ENCODE data around the gene ARF6.
"Not testable (repeated sequence)": the region's sequence is repeated elsewhere in the genome, so short reads cannot be mapped to it uniquely, and the experiment has no call there.

Gene ARF6

DNA sequence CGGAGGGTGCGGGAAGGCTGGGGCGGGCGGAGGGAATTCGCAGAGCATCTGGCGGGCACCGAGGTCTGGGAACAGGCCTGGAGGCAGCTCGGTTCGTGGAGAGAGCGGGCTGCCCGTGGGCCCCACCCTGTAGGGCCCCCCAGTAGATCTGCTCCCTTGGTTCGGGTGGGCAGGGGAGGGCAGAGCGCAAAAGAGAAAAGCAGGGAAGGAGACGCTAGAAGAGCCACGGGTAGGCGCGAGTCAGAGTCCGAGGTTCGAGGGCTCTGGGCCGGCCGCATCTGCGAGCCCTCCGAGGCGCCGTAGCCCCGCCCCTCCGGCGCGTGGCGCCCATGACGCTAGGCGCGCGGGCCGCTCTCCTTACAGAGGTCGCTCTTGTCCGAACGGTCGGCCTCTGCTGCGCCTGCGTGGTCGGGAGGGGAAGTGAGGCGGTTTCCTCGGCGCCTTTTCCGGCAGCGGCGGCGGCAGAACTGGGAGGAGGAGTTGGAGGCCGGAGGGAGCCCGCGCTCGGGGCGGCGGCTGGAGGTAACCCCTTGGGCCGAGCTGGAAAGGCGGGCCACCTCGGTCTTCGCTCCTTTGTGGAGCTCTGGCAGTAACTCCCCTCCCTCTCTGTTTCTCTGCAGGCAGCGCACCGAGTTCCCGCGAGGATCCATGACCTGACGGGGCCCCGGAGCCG is at the start of gene ARF6:
ARF6 (plus strand) TSS at position 447 of the 673 bp plus-strand sequence. CDS start 655 bp downstream, outside the sequence.
- peak; percentile 98 for DNase-seq

GRCh38 chr14:49849213-49849847 is 43.6 kb upstream of the ARF6 start:
- no peak for DNase-seq

DNA sequence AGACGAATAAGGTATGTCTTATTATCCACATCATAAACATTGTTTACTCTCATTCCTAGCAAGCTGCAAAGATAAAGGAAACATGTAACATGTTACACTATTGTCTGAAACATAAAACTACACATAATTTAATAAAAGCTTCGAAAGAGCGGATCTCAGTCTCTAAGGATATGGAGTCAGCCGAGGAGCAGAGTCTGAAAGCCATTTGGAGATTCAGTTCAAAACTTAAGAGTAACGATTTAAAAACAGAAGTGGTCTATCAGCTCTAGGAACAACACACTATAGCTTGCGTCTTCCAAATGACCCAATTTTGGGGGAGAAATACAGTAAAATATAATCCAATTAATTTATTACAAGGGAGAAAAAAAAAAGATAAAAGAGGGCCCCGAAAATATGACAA is 41.1 kb upstream of the ARF6 start:
- DNase-seq, result no peak

- DNase-seq, result peak; percentile 89
These were observed 40.4 kb upstream of the ARF6 start, which contains the start of gene NEMF for GRCh38 chr14:49852301-49853157. TSS of gene NEMF (minus strand) at chr14:49852788. CDS start at chr14:49852753, 35 bp downstream.

- DNase-seq, result no peak
These were observed 39.8 kb upstream of the ARF6 start for GRCh38 chr14:49853158-49853477.

DNA sequence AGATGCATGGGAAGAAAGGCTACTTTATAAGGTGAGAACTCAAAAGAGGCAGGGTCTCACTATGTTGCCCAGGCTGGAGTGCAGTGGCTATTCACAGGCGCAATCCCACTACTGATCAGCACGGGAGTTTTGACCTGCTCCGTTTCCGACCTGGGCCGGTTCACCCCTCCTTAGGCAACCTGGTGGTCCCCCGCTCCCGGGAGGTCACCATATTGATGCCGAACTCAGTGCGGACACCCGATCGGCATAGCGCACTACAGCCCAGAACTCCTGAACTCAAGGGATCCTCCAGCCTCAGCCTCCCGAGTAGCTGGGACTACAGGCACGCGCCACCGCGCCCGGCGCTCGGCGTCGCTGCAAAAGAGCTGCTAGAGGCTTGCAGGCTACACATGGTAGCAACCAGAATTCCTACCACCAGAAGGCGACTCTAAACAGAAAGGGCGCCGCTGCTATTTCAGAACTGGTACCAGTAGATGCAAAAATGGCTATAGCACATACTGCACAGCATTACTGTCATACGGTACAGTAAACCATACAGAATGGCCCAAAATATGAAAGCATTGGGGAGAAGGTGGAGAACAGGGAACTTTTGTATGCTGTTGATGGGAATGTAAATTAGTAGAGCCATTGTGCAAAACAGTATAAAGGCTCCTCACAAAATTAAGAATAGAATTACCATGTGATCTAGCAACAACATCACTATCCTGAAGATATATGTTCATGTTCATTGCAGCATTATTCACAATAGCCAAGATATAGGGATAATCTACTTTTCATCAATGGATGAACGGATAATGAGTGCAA is 39.1 kb upstream of the ARF6 start:
- peak; percentile 81 for DNase-seq

DNA sequence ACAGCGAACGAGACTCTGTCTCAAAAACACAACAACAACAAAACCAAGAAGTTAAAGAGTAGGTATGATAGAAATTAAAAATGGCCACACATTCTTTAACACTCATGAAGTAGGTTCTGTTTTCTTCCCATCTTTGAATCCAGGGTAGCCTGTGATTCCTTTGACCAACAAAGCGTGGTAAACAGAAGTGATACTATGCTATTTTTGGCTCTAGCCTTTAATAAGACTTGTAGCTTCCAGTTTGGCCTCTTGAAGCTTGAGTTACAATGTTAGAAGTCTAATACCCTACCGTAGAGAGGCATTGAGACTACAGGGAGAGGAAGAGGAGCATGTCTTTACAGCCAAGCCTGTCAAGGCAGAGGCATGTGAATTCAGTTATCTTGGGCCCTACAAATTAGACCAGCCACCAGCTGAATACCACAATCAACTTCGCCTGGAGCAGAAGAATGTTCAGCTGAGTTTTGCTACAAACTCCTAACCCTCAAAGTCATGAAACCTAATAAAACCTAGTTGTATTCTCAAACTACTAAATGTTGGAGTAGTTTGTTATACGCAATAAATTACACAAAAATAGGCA is 35.4 kb upstream of the ARF6 start:
- peak; percentile 15 for DNase-seq

DNA sequence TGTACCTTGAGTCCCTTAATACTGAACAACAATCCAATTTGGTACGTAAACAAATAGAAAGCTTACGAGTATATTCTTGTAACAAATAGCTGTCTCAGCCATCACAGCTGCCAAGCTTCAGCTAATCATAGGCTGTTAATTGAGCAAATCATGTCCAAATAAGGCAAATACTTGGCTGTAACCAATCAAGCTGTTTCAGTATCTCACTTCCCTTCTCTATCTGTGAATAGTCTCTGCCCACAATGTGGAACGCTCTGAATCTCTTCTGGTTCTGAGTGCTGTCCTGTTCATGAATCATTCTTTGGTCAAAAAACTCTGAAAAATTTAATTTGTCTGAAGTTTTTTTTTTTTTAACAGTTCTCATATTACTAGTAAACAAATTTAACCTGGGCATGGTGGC is 34.5 kb upstream of the ARF6 start:
- DNase-seq, result peak; percentile 14

GRCh38 chr14:49860988-49861698 is 31.7 kb upstream of the ARF6 start:
- DNase-seq, result peak; percentile 13

- DNase-seq, result peak; percentile 96
These were observed 31.2 kb upstream of the ARF6 start for GRCh38 chr14:49861699-49862088.

DNA sequence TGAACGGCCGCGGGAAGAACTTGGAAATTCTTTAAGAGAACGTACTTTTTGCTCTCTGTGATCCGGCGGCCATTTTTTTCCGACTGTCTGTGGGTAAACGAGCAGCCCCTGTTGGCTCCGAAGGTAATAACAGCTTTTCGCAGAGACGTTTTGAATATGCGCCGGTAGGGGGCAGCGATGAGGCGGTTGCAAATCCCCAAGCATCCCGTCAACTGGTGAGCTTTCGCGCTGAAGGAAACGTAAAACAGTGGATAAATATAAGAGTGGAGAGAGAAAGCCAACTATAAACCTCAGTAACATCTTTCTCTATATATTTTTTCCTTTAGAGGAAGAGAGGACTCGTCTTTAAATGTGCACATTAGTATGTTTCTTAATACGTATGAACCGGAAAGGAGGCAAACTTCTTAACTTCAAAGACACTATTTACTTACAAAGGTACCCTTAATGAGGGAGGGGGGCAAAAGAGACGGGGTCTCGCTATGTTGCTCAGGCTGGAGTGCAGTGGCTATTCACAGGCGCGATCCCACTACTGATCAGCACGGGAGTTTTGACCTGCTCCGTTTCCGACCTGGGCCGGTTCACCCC is 30.7 kb upstream of the ARF6 start:
- peak; percentile 88 for DNase-seq

DNA sequence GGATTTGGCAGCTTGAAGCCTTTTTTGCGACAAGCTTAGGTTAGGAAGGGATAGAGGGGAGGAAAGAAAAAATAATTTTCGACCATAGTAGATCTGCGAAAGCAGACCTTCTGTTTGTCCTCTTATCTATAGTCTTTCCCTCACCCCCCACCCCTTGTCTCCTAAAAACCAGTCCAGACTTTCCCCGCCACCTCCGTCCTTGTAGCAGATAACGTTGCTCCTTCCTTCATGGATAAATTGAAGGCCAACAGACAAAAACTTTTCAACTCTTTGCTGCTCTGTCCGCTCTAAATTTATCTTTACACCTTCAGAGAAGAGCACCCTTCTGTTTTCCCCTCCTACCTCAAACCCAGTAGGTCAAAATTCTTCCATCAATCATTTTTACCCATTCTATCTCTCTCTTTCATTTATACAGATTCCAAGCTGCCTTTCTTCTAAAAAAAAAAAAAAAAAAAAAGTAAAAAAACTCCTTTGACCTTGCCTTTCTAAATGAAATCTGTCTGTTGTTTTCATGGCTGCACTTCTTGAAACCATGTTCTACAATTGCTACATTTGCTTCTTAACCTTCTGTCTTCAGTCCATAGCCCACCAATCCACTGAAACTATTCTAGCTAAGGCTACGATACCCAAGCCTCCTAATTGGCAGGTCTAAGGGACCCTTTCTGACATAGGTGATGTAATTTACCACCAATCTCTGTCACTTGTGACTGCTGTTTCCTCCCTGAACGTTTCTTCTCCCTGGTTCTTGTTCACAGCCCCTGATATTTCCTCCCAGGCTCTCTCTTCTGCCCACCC is 29.2 kb upstream of the ARF6 start:
- no peak for DNase-seq

GRCh38 chr14:49865431-49865859 is 27.4 kb upstream of the ARF6 start:
- peak; percentile 62 for DNase-seq

DNA sequence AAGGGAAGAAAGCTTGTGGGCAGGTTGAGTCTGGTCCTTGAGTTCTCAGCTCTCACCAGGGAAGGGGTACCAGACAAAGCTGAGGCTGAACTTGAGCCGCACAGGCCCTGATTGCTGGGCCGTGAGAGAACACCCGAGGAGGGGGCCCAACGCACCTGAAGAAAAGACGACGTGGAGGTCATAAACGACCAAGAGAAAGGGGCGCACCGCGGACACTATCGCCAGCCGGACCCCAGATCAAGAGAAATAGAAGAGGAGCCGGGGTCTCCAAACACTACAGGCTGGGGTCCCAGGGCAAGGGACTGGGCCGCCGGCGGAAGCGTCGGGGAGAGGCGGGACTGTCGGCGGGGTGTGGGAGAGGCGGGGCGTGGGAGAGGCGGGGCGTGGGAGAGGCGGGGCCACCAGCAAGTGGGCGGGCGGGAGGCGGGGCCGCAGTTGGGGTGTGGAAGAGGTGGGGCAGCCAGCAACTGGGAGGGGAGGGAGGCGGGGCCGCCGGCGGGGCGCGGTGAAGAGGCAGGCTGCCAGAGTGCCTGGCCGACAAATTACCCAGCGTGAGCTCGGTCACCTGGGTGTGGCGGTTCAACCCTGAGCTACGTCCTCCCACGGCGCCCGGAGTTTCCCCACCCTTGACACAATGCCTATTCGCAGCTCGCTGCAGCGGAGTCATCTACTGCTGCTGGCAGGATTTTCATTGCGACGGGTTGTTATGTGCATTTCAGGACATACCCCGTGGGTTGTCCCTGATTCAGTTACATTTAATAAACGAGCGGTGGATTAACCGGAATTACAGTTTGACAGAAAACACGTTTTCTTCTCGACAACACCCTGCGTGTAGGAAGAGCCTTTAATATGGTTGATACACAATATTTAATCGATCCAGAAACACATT is 24.8 kb upstream of the ARF6 start:
- DNase-seq, result peak; percentile 93

DNA sequence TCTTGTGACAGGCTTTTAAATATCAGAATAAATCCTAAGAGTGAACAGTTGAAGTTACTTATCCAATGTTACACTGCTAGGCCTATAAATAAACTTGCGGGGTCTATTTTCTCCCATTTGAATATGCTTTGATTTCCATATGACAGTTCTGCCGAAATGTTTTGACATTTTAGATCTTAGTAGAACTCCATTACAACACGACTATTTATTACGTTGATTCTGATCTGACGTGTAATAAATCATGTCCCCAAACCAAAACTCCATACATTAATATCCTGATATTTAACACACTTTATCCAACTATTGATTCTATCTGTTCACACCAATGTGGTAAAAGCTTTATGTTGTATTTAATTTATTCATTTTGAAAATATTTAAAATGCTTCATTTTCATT is 24.2 kb upstream of the ARF6 start:
- DNase-seq, result no peak

GRCh38 chr14:49870908-49871307 is 22.0 kb upstream of the ARF6 start:
- DNase-seq, result no peak

GRCh38 chr14:49873548-49873947 is 19.3 kb upstream of the ARF6 start:
- DNase-seq, result not testable (repeated sequence)

DNA sequence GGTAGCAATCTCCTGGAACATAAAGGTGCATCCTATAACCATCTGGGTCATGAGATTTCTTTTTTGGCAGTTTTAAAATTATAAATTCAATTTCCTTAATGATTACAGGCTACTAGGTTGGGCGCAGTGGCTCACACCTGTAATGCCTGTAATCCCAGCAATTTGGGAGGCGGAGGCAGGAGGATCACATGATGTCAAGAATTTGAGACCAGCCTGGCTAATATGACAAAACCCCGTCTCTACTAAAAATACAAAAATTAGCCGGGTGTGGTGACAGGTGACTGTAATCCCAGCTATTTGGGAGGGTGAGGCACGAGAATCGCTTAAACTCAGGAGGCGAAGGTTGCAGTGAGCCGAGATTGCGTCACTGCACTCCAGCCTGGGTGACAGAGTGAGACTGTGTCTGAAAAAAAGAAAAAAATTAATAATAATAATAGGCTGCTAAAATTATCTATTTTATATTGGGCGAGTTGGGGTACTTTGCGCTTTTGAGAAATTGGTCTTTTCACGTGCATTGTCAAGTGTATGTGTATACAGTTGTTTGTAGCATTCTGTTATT is 17.2 kb upstream of the ARF6 start:
- DNase-seq, result no peak

- no peak for DNase-seq
These were observed 16.2 kb upstream of the ARF6 start for GRCh38 chr14:49876563-49877127.
